HEK293T (cell line): ENCODE data around the gene TIMP2.

Source experiments
- CTCF ChIA-PET: fragments of 350-600 bp; formaldehyde crosslinking; extraction: SDS; loops from one replicate; lab custom pipeline; 2021; ENCODE audit warnings: antibody characterized with exemption, inconsistent platforms; lab: Yijun Ruan, JAX
- POLR2A ChIA-PET: fragments of 350-600 bp; formaldehyde crosslinking; extraction: SDS; loops from one replicate; lab custom pipeline; 2020; ENCODE audit warnings: antibody characterized with exemption, inconsistent platforms; lab: Yijun Ruan, JAX
- DNase-seq: peaks from one replicate; pipeline ENCODE4 v3.0.0; 2012; ENCODE audit warnings: mixed read lengths; ENCODE audit errors: extremely low spot score
- ARNT ChIP-seq: fragments of 450-650 bp; IDR thresholded peaks from 2 replicates; pipeline ENCODE4 v1.6.1; 2017; ENCODE audit warnings: mild to moderate bottlenecking
- BHLHE40 ChIP-seq: fragments of 450-650 bp; IDR thresholded peaks from 2 replicates; pipeline ENCODE4 v1.6.1; 2016; ENCODE audit warnings: mild to moderate bottlenecking, moderate library complexity, borderline replicate concordance
- CTBP1 ChIP-seq: fragments of 450-650 bp; IDR thresholded peaks from 2 replicates; pipeline ENCODE4 v1.6.1; 2016; ENCODE audit warnings: borderline replicate concordance
- ELF4 ChIP-seq: fragments of 450-650 bp; IDR thresholded peaks from 2 replicates; pipeline ENCODE4 v1.6.1; 2017; ENCODE audit warnings: antibody characterized with exemption
- FOXA1 ChIP-seq: fragments of 450-650 bp; IDR thresholded peaks from 2 replicates; pipeline ENCODE4 v1.6.1; 2016; ENCODE audit warnings: mild to moderate bottlenecking
- FOXK2 ChIP-seq: fragments of 450-650 bp; IDR thresholded peaks from 2 replicates; pipeline ENCODE4 v1.6.1; 2016; ENCODE audit warnings: mild to moderate bottlenecking
- FOXM1 ChIP-seq: fragments of 450-650 bp; IDR thresholded peaks from 2 replicates; pipeline ENCODE4 v1.6.1; 2017; ENCODE audit warnings: mild to moderate bottlenecking, borderline replicate concordance
- HDGF ChIP-seq: fragments of 450-650 bp; IDR thresholded peaks from 2 replicates; pipeline ENCODE4 v1.6.1; 2017; ENCODE audit warnings: antibody characterized with exemption, borderline replicate concordance
- L3MBTL2 ChIP-seq: fragments of 450-650 bp; conservative IDR thresholded peaks from 2 replicates; pipeline ENCODE4 v1.6.1; 2016; ENCODE audit warnings: mild to moderate bottlenecking
- LEF1 ChIP-seq: fragments of 450-650 bp; IDR thresholded peaks from 2 replicates; pipeline ENCODE4 v1.6.1; 2017; ENCODE audit warnings: mild to moderate bottlenecking, borderline replicate concordance
- NFRKB ChIP-seq: fragments of 450-650 bp; IDR thresholded peaks from 2 replicates; pipeline ENCODE4 v1.6.1; 2016; ENCODE audit warnings: mild to moderate bottlenecking, moderate library complexity
- SP1 ChIP-seq: fragments of 450-650 bp; IDR thresholded peaks from 2 replicates; pipeline ENCODE4 v1.6.1; 2017
- SUZ12 ChIP-seq: fragments of 450-650 bp; IDR thresholded peaks from 2 replicates; pipeline ENCODE4 v1.6.1; 2016; ENCODE audit warnings: mild to moderate bottlenecking
- TARDBP ChIP-seq: fragments of 450-650 bp; IDR thresholded peaks from 2 replicates; pipeline ENCODE4 v1.6.1; 2016
- ZNF384 ChIP-seq: fragments of 450-650 bp; IDR thresholded peaks from 2 replicates; pipeline ENCODE4 v1.6.1; 2016
- TF ChIP-seq, protein P1 (sequence below): fragments of 450-650 bp; IDR thresholded peaks from 2 replicates; pipeline ENCODE4 v1.6.1; 2016

Gene TIMP2

DNA sequence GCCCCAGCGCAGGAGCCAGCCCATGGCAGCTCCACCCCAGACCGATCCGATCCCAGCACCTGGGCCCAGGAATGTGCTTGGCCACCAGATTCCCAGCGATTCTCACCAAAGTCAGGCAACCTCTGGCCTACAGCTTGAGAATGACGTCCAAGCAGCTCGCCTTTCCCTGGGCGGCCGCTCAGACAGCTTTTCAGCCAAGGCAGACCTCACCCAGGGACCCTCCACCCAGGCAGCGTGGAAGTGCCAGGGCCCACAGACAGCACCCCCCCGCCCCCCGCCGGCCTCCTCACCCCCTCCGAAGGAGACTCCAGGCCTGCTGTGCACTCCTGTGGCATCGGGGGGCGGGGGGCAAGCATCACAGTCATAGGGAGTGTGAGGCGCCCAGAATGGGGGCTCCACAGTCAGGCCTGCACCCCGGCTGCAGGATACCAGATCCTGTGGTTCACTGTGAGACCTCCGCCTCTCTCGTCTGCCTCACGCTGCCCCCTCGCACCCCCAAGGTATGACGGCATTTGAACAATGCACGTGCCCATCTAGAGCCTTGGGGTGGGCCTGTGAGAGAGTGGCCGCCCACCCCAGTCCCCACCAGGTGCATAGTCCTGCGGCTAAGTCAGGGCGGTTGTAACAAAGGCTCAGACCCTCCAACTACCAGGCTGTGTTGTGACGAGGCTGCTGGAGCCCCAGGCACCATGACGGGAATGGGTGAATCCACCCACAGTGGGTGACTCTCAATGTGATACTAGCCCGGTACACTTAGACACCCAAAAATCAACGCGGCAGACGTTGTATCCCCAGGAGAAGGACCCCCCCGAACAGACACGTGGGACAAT is 28.1 kb downstream of the TIMP2 start:
- ChIA-PET POLR2A (interaction anchor here (1.5 kb wide), 1 partner anchor 10 kb away, joined by 4 read pairs; no protein-coding TSS in a partner anchor), CTCF (interaction anchor here (0.6 kb wide), 1 partner anchor 31 kb away, joined by 5 read pairs; no protein-coding TSS in a partner anchor)
- DNase-seq = no peak
- TF ChIP-seq FOXM1 (no peak), ZNF384 (no peak), TARDBP (no peak), HDGF (no peak), FOXA1 (no peak), ARNT (no peak), CTBP1 (no peak), SP1 (no peak), SUZ12 (no peak), L3MBTL2 (no peak), FOXK2 (no peak), NFRKB (no peak)
- TF ChIP-seq, protein P1, sequence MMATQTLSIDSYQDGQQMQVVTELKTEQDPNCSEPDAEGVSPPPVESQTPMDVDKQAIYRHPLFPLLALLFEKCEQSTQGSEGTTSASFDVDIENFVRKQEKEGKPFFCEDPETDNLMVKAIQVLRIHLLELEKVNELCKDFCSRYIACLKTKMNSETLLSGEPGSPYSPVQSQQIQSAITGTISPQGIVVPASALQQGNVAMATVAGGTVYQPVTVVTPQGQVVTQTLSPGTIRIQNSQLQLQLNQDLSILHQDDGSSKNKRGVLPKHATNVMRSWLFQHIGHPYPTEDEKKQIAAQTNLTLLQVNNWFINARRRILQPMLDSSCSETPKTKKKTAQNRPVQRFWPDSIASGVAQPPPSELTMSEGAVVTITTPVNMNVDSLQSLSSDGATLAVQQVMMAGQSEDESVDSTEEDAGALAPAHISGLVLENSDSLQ = no peak

DNA sequence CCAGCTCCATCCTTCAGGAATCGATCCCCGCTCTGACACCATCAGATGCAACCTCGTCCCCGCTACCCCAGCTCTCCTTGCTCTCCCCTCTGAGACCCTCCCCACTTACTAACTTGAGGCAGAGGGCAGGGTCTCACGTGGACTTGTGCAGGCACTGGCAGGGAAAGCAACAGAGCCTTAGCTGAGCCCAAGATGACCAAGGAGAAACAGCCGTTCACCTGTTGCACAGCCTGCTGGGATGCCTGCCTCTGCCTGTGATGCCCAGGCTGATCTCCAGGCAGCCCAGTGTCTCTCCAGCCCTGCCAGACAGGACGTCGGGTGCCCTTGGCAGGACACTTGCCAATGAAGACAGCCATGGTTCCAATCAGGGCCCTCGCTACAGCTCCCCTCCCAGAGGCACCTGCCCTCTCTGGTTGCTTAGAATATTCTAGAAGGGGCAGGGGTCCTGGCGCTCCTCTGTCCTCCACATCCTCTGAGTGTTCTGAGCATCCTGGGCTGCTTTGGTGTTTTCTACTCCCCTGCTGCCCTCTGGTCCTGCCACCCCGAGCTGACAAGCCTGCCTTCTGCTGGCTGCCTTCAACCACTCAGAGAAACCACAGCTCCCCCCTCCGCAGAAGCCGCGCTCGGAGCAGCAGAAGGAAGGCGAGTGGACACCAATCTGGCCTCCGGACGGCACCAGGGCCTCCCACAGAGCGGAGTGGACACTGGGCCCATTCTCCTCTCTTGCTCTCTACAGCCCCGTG is 28.9 kb downstream of the TIMP2 start:
- no peak for TF ChIP-seq TARDBP
- TF ChIP-seq FOXK2 = no peak
- TF ChIP-seq SP1 = no peak
- no peak for TF ChIP-seq ELF4
- no peak for TF ChIP-seq L3MBTL2
- no peak for TF ChIP-seq LEF1
- TF ChIP-seq ZNF384 = no peak
- TF ChIP-seq SUZ12 = no peak
- TF ChIP-seq, protein P1 = no peak
- TF ChIP-seq FOXA1 = no peak
- TF ChIP-seq NFRKB = no peak
- no peak for TF ChIP-seq FOXM1
- no peak for TF ChIP-seq CTBP1
- CTCF ChIA-PET = interaction anchor here (0.6 kb wide), 2 partner anchors 9 to 45 kb away, joined by 3 to 5 read pairs; no protein-coding TSS in a partner anchor
- POLR2A ChIA-PET = interaction anchor here (1.5 kb wide), 1 partner anchor 9 kb away, joined by 4 read pairs; no protein-coding TSS in a partner anchor
- DNase-seq = no peak

DNA sequence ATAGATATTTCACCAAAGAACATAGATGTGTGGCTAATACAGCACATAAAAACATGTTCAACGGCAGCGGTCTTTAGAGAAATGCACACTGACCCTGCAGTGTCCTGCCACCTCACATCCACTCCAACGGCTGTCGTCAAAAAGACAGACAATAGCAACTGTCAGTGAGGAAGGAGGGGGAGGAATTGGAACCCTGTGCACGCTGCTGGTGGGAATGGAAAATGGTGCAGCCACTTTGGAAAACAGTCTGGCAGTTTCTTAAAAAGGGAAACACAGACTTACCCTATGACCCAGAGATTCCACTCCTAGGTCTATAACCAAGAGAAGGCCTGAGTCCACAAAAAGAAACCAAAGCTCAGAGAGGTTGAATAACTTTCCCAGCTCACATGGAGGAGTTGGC is 29.9 kb downstream of the TIMP2 start:
- POLR2A ChIA-PET = interaction anchor here (1.5 kb wide), 1 partner anchor 8 kb away, joined by 4 read pairs; no protein-coding TSS in a partner anchor
- no peak for DNase-seq
- CTCF ChIA-PET = no interaction called here
- no peak for TF ChIP-seq LEF1
- TF ChIP-seq ZNF384 = no peak
- no peak for TF ChIP-seq SUZ12
- TF ChIP-seq FOXM1 = no peak
- no peak for TF ChIP-seq NFRKB
- TF ChIP-seq SP1 = no peak
- no peak for TF ChIP-seq TARDBP
- no peak for TF ChIP-seq BHLHE40
- no peak for TF ChIP-seq CTBP1
- no peak for TF ChIP-seq ARNT
- TF ChIP-seq, protein P1 = no peak
- no peak for TF ChIP-seq L3MBTL2
- no peak for TF ChIP-seq HDGF
- no peak for TF ChIP-seq ELF4
- no peak for TF ChIP-seq FOXA1
- TF ChIP-seq FOXK2 = no peak

DNA sequence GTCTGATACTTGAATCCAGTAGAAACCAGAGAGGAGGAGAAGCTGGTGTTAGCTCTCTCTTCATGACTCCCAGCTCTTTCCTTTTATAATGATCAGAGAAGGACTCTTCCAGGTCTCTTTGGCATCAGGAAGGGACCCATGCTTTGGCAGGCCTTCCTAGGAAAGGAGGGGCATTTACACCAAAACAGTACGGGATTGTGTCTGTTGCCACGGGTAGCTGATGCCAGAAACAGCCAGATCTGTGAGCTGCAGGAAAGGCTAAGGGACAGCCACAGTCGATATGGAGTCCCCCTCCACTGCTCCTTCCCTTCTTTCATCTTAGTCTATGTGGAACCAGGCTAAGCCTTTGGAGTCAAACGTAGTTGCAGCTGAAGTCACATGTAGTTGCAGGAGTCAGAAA is 31.5 kb downstream of the TIMP2 start:
- CTCF ChIA-PET = no interaction called here
- TF ChIP-seq FOXM1 (no peak), ELF4 (no peak), LEF1 (no peak), BHLHE40 (no peak)
- DNase-seq = no peak
- POLR2A ChIA-PET = no interaction called here

DNA sequence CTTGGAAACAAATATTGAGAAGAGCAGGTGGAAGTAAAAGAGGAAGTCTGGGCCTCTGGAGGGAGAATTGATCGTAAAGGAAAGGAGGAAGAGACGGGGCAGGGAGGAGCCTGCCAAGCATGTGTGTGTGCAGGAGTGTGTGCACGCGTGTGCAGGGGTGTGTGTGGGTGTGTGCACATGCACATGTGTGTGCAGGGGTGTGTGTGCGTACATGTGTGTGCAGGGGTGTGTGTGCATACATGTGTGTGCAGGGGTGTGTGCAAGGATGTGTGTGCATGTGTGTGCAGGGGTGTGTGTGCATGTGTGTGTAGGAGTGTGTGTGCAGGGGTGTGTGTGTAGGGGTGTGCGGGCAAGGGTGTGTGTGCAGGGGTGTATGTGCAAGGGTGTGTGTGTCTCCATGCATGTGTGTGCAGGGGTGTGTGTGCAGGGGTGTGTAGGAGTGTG is 32.2 kb downstream of the TIMP2 start:
- ChIA-PET CTCF (interaction anchor here (1.1 kb wide), 1 partner anchor 79 kb away, joined by 3 read pairs; no protein-coding TSS in a partner anchor), POLR2A (no interaction called here)
- TF ChIP-seq HDGF = no peak
- no peak for TF ChIP-seq FOXK2
- TF ChIP-seq, protein P1 = no peak

More for the DNA sequence above, 32.2 kb downstream of the TIMP2 start:
- DNase-seq = no peak
